Neural cell (in vitro differentiated cells): Measurements from ENCODE around the gene CHTF8. TPM values are rescaled to one million over a fixed set of nuclear protein-coding genes. Genes with fewer than 3 reads are reported as not detected.

Source experiments
- H2AFZ ChIP-seq: fragments of 200-600, 300-800 bp; sonication (generic), shearing (Covaris generic); 2 replicates; pipeline ENCODE4 v1.6.0; 2014; ENCODE audit warnings: low read depth, mild to moderate bottlenecking, antibody characterized with exemption, low read length, moderate library complexity
- H3F3A ChIP-seq: fragments of 200-600 bp; shearing (Covaris generic); 2 replicates; pipeline ENCODE4 v1.6.1; 2016; ENCODE audit warnings: mild to moderate bottlenecking, moderate library complexity, mixed read lengths, antibody characterized with exemption, low read length; ENCODE audit not compliant: insufficient read depth, poor library complexity, severe bottlenecking
- H3K27ac ChIP-seq: fragments of 200-600, 300-800 bp; sonication (generic), shearing (Covaris generic); 2 replicates; pipeline ENCODE4 v1.5.1; 2014; ENCODE audit warnings: mild to moderate bottlenecking, low read length, moderate library complexity
- H3K27me3 ChIP-seq: fragments of 300-800, 200-600 bp; sonication (generic), shearing (Covaris generic); 2 replicates; pipeline ENCODE4 v1.6.0; 2014; ENCODE audit warnings: mild to moderate bottlenecking, low read depth, low read length, moderate library complexity; ENCODE audit not compliant: insufficient read depth
- H3K36me3 ChIP-seq: fragments of 300-800, 200-600 bp; sonication (generic), shearing (Covaris generic); 2 replicates; pipeline ENCODE4 v1.5.1; 2014; ENCODE audit warnings: mild to moderate bottlenecking, antibody characterized with exemption, low read length, moderate library complexity; ENCODE audit not compliant: insufficient read depth
- H3K4me2 ChIP-seq: fragments of 300-800, 200-600 bp; sonication (generic), shearing (Covaris generic); 2 replicates; pipeline ENCODE4 v1.6.0; 2014; ENCODE audit warnings: mild to moderate bottlenecking, low read length
- H3K4me3 ChIP-seq: fragments of 300-800, 200-600 bp; sonication (generic), shearing (Covaris generic); 2 replicates; pipeline ENCODE4 v1.5.1; 2014; ENCODE audit warnings: mild to moderate bottlenecking, low read length, moderate library complexity
- H3K79me2 ChIP-seq: fragments of 200-600 bp; shearing (Covaris generic); replicated peaks from 2 replicates; pipeline ENCODE4 v1.6.0; 2014; ENCODE audit warnings: mild to moderate bottlenecking, low read length, moderate library complexity; ENCODE audit not compliant: insufficient read depth
- H3K9ac ChIP-seq: fragments of 300-800, 200-600 bp; sonication (generic), shearing (Covaris generic); 2 replicates; pipeline ENCODE4 v1.6.1; 2016; ENCODE audit warnings: mild to moderate bottlenecking, low read length, mixed read lengths
- H3K9me2 ChIP-seq: fragments of 200-600 bp; shearing (Covaris generic); 2 replicates; pipeline ENCODE4 v1.6.1; 2016; ENCODE audit warnings: mild to moderate bottlenecking, low read length, mixed read lengths; ENCODE audit not compliant: insufficient read depth
- H3K9me3 ChIP-seq: fragments of 200-600, 300-800 bp; sonication (generic), shearing (Covaris generic); 2 replicates; pipeline ENCODE4 v1.6.1; 2016; ENCODE audit warnings: mild to moderate bottlenecking, mixed run types, low read length, moderate library complexity, mixed read lengths
- H4K20me1 ChIP-seq: fragments of 200-600 bp; shearing (Covaris generic); 2 replicates; pipeline ENCODE4 v1.6.1; 2016; ENCODE audit warnings: mild to moderate bottlenecking, mixed run types; ENCODE audit not compliant: insufficient read depth
- EP300 ChIP-seq: fragments of 450-650 bp; conservative IDR thresholded peaks from 2 replicates; pipeline ENCODE4 v1.6.1; 2014; ENCODE audit warnings: antibody characterized with exemption, mild to moderate bottlenecking, moderate library complexity; ENCODE audit not compliant: poor library complexity, severe bottlenecking
- EZH2 ChIP-seq: fragments of 200-600, 300-800 bp; shearing (Covaris generic), sonication (generic); IDR thresholded peaks from 2 replicates; pipeline ENCODE4 v1.6.1; 2014; ENCODE audit warnings: antibody characterized with exemption, low read length, borderline replicate concordance, mild to moderate bottlenecking; ENCODE audit not compliant: insufficient read depth, poor library complexity, severe bottlenecking
- MXI1 ChIP-seq: fragments of 450-650 bp; conservative IDR thresholded peaks from 2 replicates; pipeline ENCODE4 v1.6.1; 2014; ENCODE audit warnings: antibody characterized with exemption, mild to moderate bottlenecking; ENCODE audit not compliant: poor library complexity, severe bottlenecking
- POLR2AphosphoS5 ChIP-seq: IDR thresholded peaks from 2 replicates; pipeline ENCODE4 v1.6.1; 2012
- RAD21 ChIP-seq: fragments of 450-650 bp; conservative IDR thresholded peaks from 2 replicates; pipeline ENCODE4 v1.6.1; 2014; ENCODE audit warnings: antibody characterized with exemption, mild to moderate bottlenecking, moderate library complexity
- REST ChIP-seq: IDR thresholded peaks from 2 replicates; pipeline ENCODE4 v1.6.1; 2012; ENCODE audit warnings: borderline replicate concordance
- SMC3 ChIP-seq: fragments of 450-650 bp; conservative IDR thresholded peaks from 2 replicates; pipeline ENCODE4 v1.6.1; 2014; ENCODE audit warnings: antibody characterized with exemption, mild to moderate bottlenecking, moderate library complexity; ENCODE audit not compliant: poor library complexity
- TAF1 ChIP-seq: IDR thresholded peaks from 2 replicates; pipeline ENCODE4 v1.6.1; 2012; ENCODE audit warnings: low read depth
- polyA plus RNA-seq: library from polyadenylated mRNA; depleted of rRNA; stranded (reverse); fragments of >200 nt; gene quantifications from 2 replicates; pipeline ENCODE4 v1.2.3, GENCODE V29; 2014
- TF ChIP-seq, protein P1 (sequence below): fragments of 450-650 bp; IDR thresholded peaks from 2 replicates; pipeline ENCODE4 v1.5.1; 2014; ENCODE audit warnings: antibody characterized with exemption, mild to moderate bottlenecking, moderate library complexity; ENCODE audit not compliant: poor library complexity, severe bottlenecking

The CHTF8 gene
- polyA plus RNA-seq, 1 donor from 2014 or later, result 109 TPM

GRCh38 chr16:69169051-69169450 is 36.7 kb upstream of the CHTF8 start:
- Histone ChIP-seq H3K9me3 (no peaks in the 10 kb centered on the region), H3K9ac (no peak overlapping the region), H3K4me2 (no peak overlapping the region), H3F3A (no peaks in the 10 kb centered on the region), H4K20me1 (no peaks in the 10 kb centered on the region), H3K9me2 (no peaks in the 10 kb centered on the region), H3K27me3 (no peaks in the 10 kb centered on the region), H3K4me3 (no peak overlapping the region), H3K27ac (no peak overlapping the region), H2AFZ (no peak overlapping the region), H3K79me2 (no peaks in the 10 kb centered on the region), H3K36me3 (peaks cover 13% of the 10 kb centered on the region)
- TF ChIP-seq TAF1 (no peak), MXI1 (no peak), EZH2 (no peak), POLR2AphosphoS5 (no peak), SMC3 (no peak), RAD21 (no peak), REST (no peak), EP300 (no peak)
- TF ChIP-seq, protein P1, sequence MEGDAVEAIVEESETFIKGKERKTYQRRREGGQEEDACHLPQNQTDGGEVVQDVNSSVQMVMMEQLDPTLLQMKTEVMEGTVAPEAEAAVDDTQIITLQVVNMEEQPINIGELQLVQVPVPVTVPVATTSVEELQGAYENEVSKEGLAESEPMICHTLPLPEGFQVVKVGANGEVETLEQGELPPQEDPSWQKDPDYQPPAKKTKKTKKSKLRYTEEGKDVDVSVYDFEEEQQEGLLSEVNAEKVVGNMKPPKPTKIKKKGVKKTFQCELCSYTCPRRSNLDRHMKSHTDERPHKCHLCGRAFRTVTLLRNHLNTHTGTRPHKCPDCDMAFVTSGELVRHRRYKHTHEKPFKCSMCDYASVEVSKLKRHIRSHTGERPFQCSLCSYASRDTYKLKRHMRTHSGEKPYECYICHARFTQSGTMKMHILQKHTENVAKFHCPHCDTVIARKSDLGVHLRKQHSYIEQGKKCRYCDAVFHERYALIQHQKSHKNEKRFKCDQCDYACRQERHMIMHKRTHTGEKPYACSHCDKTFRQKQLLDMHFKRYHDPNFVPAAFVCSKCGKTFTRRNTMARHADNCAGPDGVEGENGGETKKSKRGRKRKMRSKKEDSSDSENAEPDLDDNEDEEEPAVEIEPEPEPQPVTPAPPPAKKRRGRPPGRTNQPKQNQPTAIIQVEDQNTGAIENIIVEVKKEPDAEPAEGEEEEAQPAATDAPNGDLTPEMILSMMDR, result no peak

GRCh38 chr16:69166946-69167930 is 34.9 kb upstream of the CHTF8 start:
- Histone ChIP-seq H3K79me2 (no peaks in the 10 kb centered on the region), H2AFZ (no peak overlapping the region), H4K20me1 (no peaks in the 10 kb centered on the region), H3K36me3 (peaks cover 13% of the 10 kb centered on the region), H3K4me3 (no peak overlapping the region), H3K9ac (no peak overlapping the region), H3K9me3 (no peaks in the 10 kb centered on the region), H3K27ac (no peak overlapping the region), H3K9me2 (no peaks in the 10 kb centered on the region), H3K27me3 (no peaks in the 10 kb centered on the region), H3K4me2 (no peak overlapping the region), H3F3A (no peaks in the 10 kb centered on the region)
- TF ChIP-seq, protein P1, result no peak
- no peak for TF ChIP-seq REST
- TF ChIP-seq SMC3, result no peak
- no peak for TF ChIP-seq TAF1
- no peak for TF ChIP-seq POLR2AphosphoS5
- no peak for TF ChIP-seq EZH2
- TF ChIP-seq MXI1, result no peak
- no peak for TF ChIP-seq EP300
- TF ChIP-seq RAD21, result no peak
